MM.1S (cell line): ENCODE data around the gene OR6K3.

Experiments
- CTCF ChIP-seq: fragments of 300-600 bp; sonication (generic); IDR thresholded peaks from 2 replicates; pipeline ENCODE4 v1.5.1; 2016; ENCODE audit warnings: antibody characterized with exemption, low read length, mixed read lengths
- EZH2 ChIP-seq: fragments of 300-600 bp; sonication (generic); optimal IDR thresholded peaks from 2 replicates; pipeline ENCODE3; 2017; ENCODE audit warnings: low read depth, mild to moderate bottlenecking, antibody characterized with exemption, low read length, mixed read lengths
- EZH2phosphoT487 ChIP-seq: fragments of 300-600 bp; sonication (generic); IDR thresholded peaks from 2 replicates; pipeline ENCODE4 v1.6.1; 2018; ENCODE audit warnings: antibody characterized with exemption, low read length

- TF ChIP-seq CTCF (no peak), EZH2 (no peak), EZH2phosphoT487 (no peak)
Measured at GRCh38 chr1:158732524-158732923, 12.0 kb upstream of the OR6K3 start.
